Activated CD8-positive, alpha-beta T cell treated with anti-CD3 and anti-CD28 coated beads for 36 hours (primary cell): Measurements from ENCODE around the gene NRGN. TPM values are rescaled to one million over a fixed set of nuclear protein-coding genes. Genes with fewer than 3 reads are reported as not detected.
A peak's percentile ranks its signal among the peaks of the same experiment; 100 is the strongest.

Experiments
- ATAC-seq: fragments of 200-7000 bp; cut with Tn5 transposase; one replicate; pipeline ENCODE4 v1.10.0; 2021; ENCODE audit warnings: mild to moderate bottlenecking, moderate library complexity
- CTCF ChIA-PET: fragments of 350-600 bp; sonication (Branson Sonifier 250); formaldehyde crosslinking; loops from one replicate; lab custom pipeline; 2021; ENCODE audit warnings: antibody characterized with exemption; lab: Charles Lee
- POLR2A ChIA-PET: fragments of 350-600 bp; sonication (Branson Sonifier 250); formaldehyde crosslinking; loops from one replicate; lab custom pipeline; 2021; ENCODE audit warnings: antibody characterized with exemption; lab: Charles Lee
- DNase-seq: peaks from one replicate; pipeline ENCODE4 v3.0.0-alpha.2; 2020
- H3K27ac Mint-ChIP-seq: one replicate; pipeline ENCODE4 v1.8.0; 2021; ENCODE audit warnings: mild to moderate bottlenecking, mixed read lengths
- H3K27me3 Mint-ChIP-seq: one replicate; pipeline ENCODE4 v1.8.0; 2021; ENCODE audit warnings: mixed read lengths
- H3K36me3 Mint-ChIP-seq: one replicate; pipeline ENCODE4 v1.8.0; 2021; ENCODE audit warnings: low read depth, mixed read lengths
- H3K4me1 Mint-ChIP-seq: one replicate; pipeline ENCODE4 v1.8.0; 2021; ENCODE audit warnings: low read depth, mixed read lengths
- H3K4me3 Mint-ChIP-seq: one replicate; pipeline ENCODE4 v1.8.0; 2021; ENCODE audit warnings: mild to moderate bottlenecking, moderate library complexity, mixed read lengths
- H3K9me3 Mint-ChIP-seq: one replicate; pipeline ENCODE4 v1.8.0; 2021; ENCODE audit warnings: mixed read lengths
- CTCF ChIP-seq: fragments of 200-600 bp; IDR thresholded peaks from one replicate; pipeline ENCODE4 v1.8.0; 2022; ENCODE audit warnings: antibody characterized with exemption, mild to moderate bottlenecking
- intact Hi-C: fragments of 100-400 bp; cut with micrococcal nuclease; formaldehyde crosslinking; loops from one replicate; pipeline ENCODE4 v1.10.0; 2022
- total RNA-seq, 2 experiments: library from RNA; stranded (reverse); gene quantifications; one replicate each; pipeline ENCODE4 v1.2.3, GENCODE V29; 2021

Gene NRGN
- total RNA-seq, 2 experiments from 2014 or later, result 5.7 to 6.4 TPM

DNA sequence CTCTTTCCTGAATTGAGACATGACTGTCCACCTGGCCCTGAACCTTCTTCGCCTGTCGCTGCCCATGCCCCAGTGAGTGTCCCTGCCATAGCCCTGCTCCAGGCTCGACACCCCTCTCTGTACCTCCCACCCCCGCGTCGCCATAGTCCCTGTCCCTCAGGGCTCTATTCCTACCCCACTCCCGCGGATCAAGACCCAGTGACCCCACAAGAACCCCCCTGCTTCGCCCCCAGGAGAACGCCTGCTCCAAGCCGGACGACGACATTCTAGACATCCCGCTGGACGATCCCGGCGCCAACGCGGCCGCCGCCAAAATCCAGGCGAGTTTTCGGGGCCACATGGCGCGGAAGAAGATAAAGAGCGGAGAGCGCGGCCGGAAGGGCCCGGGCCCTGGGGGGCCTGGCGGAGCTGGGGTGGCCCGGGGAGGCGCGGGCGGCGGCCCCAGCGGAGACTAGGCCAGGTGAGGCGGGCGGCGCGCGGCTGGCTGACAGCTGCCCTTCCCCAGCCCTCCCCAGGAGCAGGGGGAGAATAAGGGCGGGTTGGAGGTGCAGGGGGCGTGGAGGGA lies 5.6 kb downstream of the NRGN start:
- DNase-seq, result no peak
- peak overlapping the region; percentile 79 for H3K4me3 Mint-ChIP-seq

DNA sequence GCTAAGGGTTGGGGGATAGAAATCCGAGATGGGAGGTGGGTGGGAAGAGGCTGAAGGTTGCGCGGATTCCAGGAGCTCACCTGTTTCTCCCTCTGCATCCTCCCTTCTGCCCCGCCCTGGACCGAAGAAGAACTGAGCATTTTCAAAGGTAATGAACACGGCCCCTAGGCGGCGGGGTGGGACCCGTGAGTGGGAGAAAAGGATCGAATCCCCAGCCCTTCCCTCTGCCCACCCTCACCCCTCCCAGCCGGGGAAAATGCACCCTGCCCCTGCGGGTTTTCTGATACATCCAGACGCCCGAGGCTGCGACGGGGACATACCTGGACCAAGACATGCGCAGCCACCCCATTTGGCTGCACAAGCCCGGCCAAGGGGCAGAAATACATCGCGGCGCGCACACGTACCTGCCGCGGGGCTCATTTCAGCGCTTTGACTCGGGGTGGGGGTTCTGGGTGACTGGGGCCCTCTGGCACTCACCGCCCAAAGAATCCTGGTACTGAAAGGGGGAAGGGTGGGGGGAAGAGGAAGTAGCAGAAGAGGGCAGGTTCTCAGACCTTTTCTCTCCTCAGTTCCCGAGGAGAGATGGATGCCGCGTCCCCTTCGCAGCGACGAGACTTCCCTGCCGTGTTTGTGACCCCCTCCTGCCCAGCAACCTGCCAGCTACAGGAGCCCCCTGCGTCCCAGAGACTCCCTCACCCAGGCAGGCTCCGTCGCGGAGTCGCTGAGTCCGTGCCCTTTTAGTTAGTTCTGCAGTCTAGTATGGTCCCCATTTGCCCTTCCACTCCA lies 6.3 kb downstream of the NRGN start:
- Mint-ChIP-seq H3K4me3 (peak overlapping the region; percentile 79), H3K9me3 (no peaks in the 10 kb centered on the region), H3K4me1 (peaks cover 4% of the 10 kb centered on the region), H3K36me3 (peaks cover 1% of the 10 kb centered on the region), H3K27me3 (peaks cover 11% of the 10 kb centered on the region), H3K27ac (peak overlapping the region; percentile 79)
- ChIA-PET POLR2A (interaction anchor here (0.7 to 1.4 kb wide), 7 partner anchors 16 to 120 kb away, joined by 3 to 4 read pairs (median 3); partner anchors contain the start of genes ESAM, SIAE and SPA17), CTCF (interaction anchor here (0.6 to 9.5 kb wide), 26 partner anchors 9 to 125 kb away, joined by 3 to 77 read pairs (median 7); partner anchors contain the start of genes ESAM, ROBO3, SIAE and SPA17)
- no peak for TF ChIP-seq CTCF
- DNase-seq (peak; percentile 67), ATAC-seq (peak; percentile 20)
- intact Hi-C loops, result loop anchor here (2.0 to 5.0 kb wide), 2 partner anchors 15 to 74 kb away; partner anchors contain the start of genes SIAE and SPA17

More for the DNA sequence above, 5.6 kb downstream of the NRGN start:
- intact Hi-C loops, result loop anchor here (5.0 kb wide), 1 partner anchor 73 kb away; the partner anchor contains the start of genes SIAE and SPA17
- no peak for TF ChIP-seq CTCF
- Mint-ChIP-seq H3K4me1 (peaks cover 11% of the 10 kb centered on the region), H3K9me3 (no peaks in the 10 kb centered on the region), H3K27ac (no peak overlapping the region), H3K36me3 (peaks cover 1% of the 10 kb centered on the region), H3K27me3 (peaks cover 11% of the 10 kb centered on the region)
- ChIA-PET CTCF (interaction anchor here (1.0 to 9.5 kb wide), 13 partner anchors 7 to 125 kb away, joined by 3 to 77 read pairs (median 8); partner anchors contain the start of genes ESAM, ROBO3, SIAE and SPA17), POLR2A (interaction anchor here (0.7 to 1.4 kb wide), 4 partner anchors 17 to 119 kb away, joined by 3 to 4 read pairs (median 3); partner anchors contain the start of genes ESAM, SIAE and SPA17)
- ATAC-seq, result no peak

DNA sequence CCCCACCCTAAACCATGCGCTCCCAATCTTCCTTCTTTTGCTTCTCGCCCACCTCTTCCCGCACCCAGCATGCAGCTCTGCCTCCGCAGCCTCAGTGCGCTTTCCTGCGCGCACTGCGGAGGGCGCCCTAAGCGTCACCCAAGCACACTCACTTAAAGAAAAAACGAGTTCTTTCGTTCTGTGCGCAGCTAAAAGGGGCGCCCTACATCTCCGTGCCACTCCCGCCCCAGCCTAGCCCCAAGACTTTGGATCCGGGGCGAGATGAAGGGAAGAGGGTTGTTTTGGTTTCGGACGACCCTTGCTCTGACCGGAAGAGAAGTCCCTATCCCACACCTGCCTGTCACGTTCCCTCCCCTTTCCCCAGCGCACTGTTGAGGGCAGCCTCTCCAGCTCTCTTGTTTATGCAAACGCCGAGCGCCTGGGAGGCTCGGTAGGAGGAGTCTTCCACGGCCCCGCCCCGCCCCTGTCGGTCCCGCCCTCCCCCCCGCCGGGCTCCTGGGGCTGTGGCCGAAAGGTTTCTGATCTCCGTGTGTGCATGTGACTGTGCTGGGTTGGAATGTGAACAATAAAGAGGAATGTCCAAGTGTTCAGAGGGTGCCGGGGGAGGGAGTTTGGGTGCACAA lies 7.0 kb downstream of the NRGN start:
- H3K4me1 Mint-ChIP-seq, result peaks cover 4% of the 10 kb centered on the region
- ChIA-PET POLR2A (interaction anchor here (0.7 to 1.4 kb wide), 4 partner anchors 18 to 73 kb away, joined by 3 to 4 read pairs (median 4); partner anchors contain the start of genes SIAE and SPA17), CTCF (interaction anchor here (0.6 to 9.5 kb wide), 25 partner anchors 9 to 126 kb away, joined by 3 to 77 read pairs (median 7); partner anchors contain the start of genes ESAM, ROBO3, SIAE and SPA17)
- ATAC-seq (peak; percentile 92), DNase-seq (peak; percentile 79)
- H3K4me3 Mint-ChIP-seq, result peak overlapping the region; percentile 79
- H3K36me3 Mint-ChIP-seq, result peaks cover 1% of the 10 kb centered on the region
- TF ChIP-seq CTCF, result no peak
- intact Hi-C loops, result loop anchor here (2.0 to 5.0 kb wide), 2 partner anchors 14 to 74 kb away; partner anchors contain the start of genes SIAE and SPA17
- H3K27me3 Mint-ChIP-seq, result peaks cover 6% of the 10 kb centered on the region
- no peaks in the 10 kb centered on the region for H3K9me3 Mint-ChIP-seq
- H3K27ac Mint-ChIP-seq, result peak overlapping the region; percentile 79

DNA sequence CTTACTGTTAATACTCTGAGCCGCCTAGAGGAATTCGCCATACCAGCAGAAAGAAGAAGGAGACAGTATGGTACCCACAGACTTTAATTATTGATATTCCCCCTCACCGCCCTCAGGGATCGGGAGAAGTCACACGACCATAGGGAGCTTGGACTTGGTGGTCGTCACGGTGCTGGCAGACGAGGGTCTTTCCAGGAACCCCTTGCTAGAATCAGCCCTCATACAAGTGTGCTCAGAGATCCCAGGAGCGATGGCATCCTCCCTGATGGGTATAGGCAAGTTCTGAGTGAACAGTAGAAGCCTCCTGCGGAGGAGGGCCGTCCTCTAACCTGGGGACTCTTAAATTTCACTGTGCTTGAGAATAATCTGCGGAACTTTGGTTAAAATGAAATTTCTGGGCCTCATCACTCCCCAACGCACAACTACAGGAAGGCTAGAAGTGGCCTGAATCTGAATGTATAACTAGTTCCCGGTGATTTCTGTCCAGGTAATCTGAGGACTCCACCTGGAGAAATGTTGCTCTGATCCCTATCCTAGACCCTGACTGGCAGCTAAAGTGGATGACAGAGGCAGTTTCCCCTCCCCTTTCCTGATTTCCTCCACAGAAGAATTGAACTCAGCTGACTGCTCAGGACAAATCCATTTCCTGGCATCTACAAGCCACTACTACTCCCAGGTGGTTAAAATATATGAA lies 7.8 kb downstream of the NRGN start:
- POLR2A ChIA-PET, result interaction anchor here (0.6 to 1.6 kb wide), 4 partner anchors 11 to 185 kb away, joined by 3 to 4 read pairs (median 3); no protein-coding TSS in a partner anchor
- Mint-ChIP-seq H3K9me3 (no peaks in the 10 kb centered on the region), H3K4me1 (peaks cover 4% of the 10 kb centered on the region), H3K36me3 (peaks cover 1% of the 10 kb centered on the region), H3K27ac (no peak overlapping the region), H3K4me3 (peak overlapping the region; percentile 79), H3K27me3 (peaks cover 3% of the 10 kb centered on the region)
- intact Hi-C loops, result loop anchor here (2.0 to 5.0 kb wide), 2 partner anchors 13 to 75 kb away; partner anchors contain the start of genes SIAE and SPA17
- TF ChIP-seq CTCF, result no peak
- CTCF ChIA-PET, result interaction anchor here (0.7 to 9.5 kb wide), 17 partner anchors 8 to 118 kb away, joined by 3 to 77 read pairs (median 7); partner anchors contain the start of genes ESAM, NRGN, ROBO3 and SIAE
- DNase-seq (no peak), ATAC-seq (no peak)
